ENCODE data around the gene MBD3L2.
"Not testable (repeated sequence)": the region's sequence is repeated elsewhere in the genome, so short reads cannot be mapped to it uniquely, and the experiment has no call there.

The MBD3L2 gene

GRCh38 chr19:7063339-7063738 is 14.2 kb downstream of the MBD3L2 start:
- DNase-seq (ENCODE audit: low read depth), result no peak

- no peak for DNase-seq (ENCODE audit: low read depth)
Observed at GRCh38 chr19:7063764-7064418, 14.8 kb downstream of the MBD3L2 start.

GRCh38 chr19:7067122-7067521 is 18.0 kb downstream of the MBD3L2 start:
- DNase-seq (ENCODE audit: low read depth), result not testable (repeated sequence)

GRCh38 chr19:7067716-7068115 is 18.6 kb downstream of the MBD3L2 start:
- peak; percentile 23 for DNase-seq (ENCODE audit: low read depth)

- DNase-seq (ENCODE audit: low read depth), result no peak
Observed at GRCh38 chr19:7068599-7068998, 19.5 kb downstream of the MBD3L2 start.

DNA sequence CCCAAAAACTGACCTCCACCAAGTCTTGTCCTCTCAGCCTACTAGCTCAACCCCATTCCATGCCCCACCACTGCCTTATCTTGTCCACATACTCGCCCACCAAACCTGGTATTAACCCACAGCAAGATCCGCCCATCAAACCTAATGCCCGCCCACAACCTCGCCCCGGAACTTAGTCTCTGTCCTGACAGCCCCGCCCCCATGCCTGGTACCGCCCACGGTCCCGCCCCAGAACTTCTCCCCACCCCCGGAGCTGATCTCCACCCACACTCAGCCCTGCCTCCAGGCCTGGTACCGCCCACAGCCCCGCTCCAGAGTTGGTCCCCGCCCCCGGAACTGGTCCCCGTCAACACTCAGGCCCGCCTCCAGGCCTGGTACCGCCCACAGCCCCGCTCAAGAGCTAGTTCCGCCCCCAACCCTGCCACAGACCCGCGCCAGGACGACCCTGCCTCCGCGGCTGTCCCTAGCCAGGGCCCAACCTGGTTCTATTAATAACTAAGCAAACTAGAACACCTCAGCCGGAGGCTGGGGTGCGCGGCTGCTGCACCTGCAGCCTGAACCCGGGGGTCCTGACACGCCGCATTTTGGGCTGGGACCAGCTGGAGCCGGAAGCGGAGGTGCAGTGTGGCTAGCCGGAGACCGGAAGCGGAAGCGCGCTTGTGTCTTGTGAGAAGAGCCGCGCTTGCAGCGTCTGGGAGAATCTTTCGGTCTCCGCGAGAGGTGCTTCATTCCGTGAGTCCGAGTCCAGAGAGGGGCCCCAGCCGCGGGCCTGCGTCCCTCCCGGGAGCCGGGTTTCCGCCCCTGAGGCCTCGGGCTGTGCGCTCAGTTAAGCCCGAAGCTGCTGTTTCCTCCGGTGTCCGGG is 20.2 kb downstream of the MBD3L2 start, which contains the start of gene ZNF557:
ZNF557 (plus strand) TSS at position 662 of the 862 bp plus-strand sequence. CDS start 5,372 bp downstream, outside the sequence.
- peak; percentile 97 for DNase-seq (ENCODE audit: low read depth)

DNA sequence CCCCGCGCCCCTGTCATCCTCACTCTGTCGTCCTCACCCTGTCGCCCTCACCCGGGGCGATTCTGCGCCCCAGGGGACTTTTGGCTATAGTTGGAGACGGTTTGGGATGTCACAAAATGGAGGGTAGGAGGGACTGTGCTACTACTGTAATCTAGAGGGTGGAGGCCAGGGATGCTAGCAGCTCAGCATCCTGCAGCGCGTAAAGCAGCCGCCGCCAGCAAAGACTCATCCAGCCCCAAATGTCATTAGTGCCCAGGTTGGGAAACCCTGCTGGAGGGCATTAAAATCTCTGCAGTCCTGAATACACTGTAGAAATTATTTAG is 20.7 kb downstream of the MBD3L2 start:
- no peak for DNase-seq (ENCODE audit: low read depth)

GRCh38 chr19:7072541-7072940 is 23.4 kb downstream of the MBD3L2 start:
- DNase-seq (ENCODE audit: low read depth), result no peak

- DNase-seq (ENCODE audit: low read depth), result no peak
Observed at GRCh38 chr19:7074705-7075282, 25.7 kb downstream of the MBD3L2 start.

DNA sequence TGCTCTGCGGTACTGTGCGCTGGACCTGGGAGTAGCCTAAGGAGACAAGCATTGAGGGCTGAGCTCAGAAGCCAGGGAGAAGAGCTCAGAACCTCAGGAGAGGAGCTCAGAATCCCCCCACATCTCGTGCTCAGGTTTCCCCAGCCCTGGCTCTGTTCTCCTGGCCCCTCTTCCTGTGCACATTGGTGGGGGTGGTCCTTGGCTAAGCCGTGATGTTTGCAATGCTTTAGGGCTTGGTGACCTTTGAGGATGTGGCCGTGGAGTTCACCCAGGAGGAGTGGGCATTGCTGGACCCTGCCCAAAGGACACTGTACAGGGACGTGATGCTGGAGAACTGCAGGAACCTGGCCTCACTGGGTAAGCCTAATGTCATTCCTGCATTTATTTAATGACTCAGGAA is 27.0 kb downstream of the MBD3L2 start:
- DNase-seq (ENCODE audit: low read depth), result no peak

GRCh38 chr19:7078008-7078407 is 28.9 kb downstream of the MBD3L2 start:
- DNase-seq (ENCODE audit: low read depth), result no peak

DNA sequence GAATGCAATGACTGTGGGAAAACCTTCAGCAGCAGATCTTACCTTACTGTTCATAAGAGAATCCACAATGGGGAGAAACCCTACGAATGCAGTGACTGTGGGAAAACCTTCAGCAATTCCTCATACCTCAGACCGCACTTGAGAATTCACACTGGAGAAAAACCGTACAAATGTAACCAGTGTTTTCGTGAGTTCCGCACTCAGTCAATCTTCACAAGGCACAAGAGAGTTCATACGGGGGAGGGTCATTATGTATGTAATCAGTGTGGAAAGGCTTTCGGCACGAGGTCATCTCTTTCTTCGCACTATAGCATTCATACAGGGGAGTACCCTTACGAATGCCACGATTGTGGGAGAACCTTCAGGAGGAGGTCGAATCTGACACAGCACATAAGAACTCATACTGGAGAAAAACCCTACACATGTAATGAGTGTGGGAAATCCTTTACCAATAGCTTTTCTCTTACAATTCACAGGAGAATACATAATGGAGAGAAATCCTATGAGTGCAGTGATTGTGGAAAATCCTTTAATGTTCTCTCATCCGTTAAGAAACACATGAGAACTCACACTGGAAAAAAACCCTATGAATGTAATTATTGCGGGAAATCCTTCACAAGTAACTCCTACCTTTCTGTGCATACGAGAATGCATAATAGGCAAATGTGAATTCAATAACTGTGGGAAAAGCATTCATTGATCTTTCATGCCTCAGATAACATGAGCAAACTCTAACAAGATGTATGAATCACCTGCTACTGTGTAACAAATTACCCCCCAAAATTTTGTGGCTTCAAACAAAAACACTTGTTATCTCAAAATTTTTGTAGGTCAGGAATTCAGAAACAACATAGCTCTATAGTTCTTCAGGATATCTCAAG is 34.2 kb downstream of the MBD3L2 start:
- DNase-seq (ENCODE audit: low read depth), result peak; percentile 32

DNA sequence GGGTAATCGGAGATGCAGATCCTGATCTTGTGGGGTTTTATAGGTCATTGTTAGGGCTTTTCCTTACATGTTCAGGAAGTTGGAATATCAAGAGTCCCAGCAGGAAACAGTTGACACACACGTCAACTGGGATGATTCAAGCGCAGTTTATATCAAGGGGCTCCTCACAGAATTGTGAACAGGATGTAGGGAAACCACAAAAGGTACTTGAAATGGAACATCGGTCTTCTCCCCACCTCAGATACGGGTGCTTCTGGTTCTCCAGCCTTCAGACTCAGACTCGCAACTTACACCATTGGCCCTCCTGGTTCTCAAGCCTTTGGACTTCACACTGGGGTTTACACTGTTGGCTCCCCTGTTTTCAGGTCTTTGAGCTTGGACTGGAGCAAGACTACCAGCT is 39.9 kb downstream of the MBD3L2 start:
- no peak for DNase-seq (ENCODE audit: low read depth)

- no peak for DNase-seq (ENCODE audit: low read depth)
Observed at GRCh38 chr19:7098096-7098495, 49.0 kb downstream of the MBD3L2 start.

DNA sequence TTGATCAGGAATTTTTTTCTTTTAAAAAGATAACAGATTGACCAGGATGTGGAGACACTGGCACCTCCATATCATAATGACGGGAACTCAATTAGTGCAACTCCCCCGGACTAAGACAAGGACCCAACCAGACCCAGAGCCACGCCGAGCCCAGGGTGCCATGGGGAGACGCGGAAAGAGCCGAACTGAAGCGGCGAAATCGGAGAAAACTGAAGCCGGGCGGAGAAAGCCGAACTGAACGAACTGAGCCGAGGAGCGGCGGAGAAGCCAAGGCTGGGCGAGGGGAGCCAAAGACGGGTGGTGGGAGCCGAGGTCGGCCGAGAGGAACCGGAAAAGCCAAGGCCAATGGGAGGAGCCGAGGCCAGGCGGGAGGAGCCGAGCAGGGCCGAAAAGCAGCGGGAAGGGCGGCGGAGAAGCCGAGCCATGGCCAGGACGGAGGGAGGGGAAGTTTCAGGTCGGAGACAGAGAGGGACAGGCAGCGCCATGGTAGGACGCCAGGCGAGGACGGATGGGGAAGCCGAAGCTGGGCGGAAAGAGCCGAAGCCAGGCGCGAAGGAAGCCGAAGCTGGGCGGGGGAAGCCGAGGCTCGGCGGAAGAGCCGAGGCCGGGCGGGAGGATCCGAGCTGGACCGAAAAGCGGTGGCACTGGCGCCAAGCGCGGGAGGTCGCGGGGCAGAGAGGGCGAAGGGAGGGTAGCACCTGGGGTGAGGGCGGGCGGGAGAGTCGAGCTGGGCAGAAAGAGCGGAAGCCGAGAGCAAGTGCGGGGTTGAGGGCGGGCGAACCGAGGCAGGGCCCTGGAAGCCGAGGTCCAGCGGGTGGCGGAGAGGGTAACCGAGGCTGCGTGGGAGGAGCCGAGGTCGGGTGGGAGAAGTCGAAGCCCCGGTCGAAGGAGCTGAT is 49.8 kb downstream of the MBD3L2 start:
- peak; percentile 90 for DNase-seq (ENCODE audit: low read depth)

GRCh38 chr19:7099597-7099921 is 50.4 kb downstream of the MBD3L2 start:
- DNase-seq (ENCODE audit: low read depth), result no peak

All from fibroblast of gingiva (primary cell).